PC-9 (cell line): ENCODE data around the gene ITGB5.

Experiments
- EZH2 ChIP-seq: fragments of 200-600 bp; sonication (generic); IDR thresholded peaks from 2 replicates; pipeline ENCODE4 v1.8.0; 2017; ENCODE audit warnings: antibody characterized with exemption, low read depth
- TF ChIP-seq, protein P1 (sequence below): fragments of 200-600 bp; sonication (generic); conservative IDR thresholded peaks from 2 replicates; pipeline ENCODE4 v1.6.1; 2017; ENCODE audit warnings: mixed run types, antibody characterized with exemption, mild to moderate bottlenecking, moderate library complexity

GRCh38 chr3:124751501-124751900 is 135.7 kb downstream of the ITGB5 start:
- TF ChIP-seq, protein P1, sequence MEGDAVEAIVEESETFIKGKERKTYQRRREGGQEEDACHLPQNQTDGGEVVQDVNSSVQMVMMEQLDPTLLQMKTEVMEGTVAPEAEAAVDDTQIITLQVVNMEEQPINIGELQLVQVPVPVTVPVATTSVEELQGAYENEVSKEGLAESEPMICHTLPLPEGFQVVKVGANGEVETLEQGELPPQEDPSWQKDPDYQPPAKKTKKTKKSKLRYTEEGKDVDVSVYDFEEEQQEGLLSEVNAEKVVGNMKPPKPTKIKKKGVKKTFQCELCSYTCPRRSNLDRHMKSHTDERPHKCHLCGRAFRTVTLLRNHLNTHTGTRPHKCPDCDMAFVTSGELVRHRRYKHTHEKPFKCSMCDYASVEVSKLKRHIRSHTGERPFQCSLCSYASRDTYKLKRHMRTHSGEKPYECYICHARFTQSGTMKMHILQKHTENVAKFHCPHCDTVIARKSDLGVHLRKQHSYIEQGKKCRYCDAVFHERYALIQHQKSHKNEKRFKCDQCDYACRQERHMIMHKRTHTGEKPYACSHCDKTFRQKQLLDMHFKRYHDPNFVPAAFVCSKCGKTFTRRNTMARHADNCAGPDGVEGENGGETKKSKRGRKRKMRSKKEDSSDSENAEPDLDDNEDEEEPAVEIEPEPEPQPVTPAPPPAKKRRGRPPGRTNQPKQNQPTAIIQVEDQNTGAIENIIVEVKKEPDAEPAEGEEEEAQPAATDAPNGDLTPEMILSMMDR = no peak
- TF ChIP-seq EZH2 = no peak
